ENCODE data around the gene NFYC. TPM values are rescaled to one million over a fixed set of nuclear protein-coding genes. Genes with fewer than 3 reads are reported as not detected.

NFYC gene
- polyA plus RNA-seq, 1 of the 3 experiments (the other 2 are of a cell fraction) = 72.4 TPM

DNA sequence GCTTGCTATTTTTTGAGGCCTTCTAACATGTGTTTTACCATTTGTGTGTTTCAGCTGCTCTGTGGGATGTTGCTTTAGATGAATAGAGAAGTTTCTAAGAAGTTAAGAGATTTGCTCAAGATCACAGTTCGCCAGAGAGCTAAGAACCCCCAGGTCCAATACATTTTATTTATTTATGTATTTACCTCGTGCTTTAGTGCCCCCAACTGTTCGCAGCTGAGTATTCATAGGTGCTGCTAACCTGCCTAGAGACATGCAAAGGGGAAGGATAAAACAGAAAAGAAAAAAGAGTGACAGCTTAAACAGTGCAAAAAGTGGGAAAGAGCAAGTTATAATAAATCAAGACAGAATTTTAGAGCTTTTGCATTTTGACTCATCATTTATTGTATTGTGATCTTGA, 31.1 kb downstream of the NFYC start:
- Histone ChIP-seq H3K4me1 (ENCODE audit: control insufficient read depth in 1 of 2, insufficient read depth in 2 of 2, low read depth in 1 of 2, low read length in 1 of 2) (peaks cover 0 to 3% of the 10 kb centered on the region in 2 experiments; a peak in 1 of 4 replicates), H2AFZ (ENCODE audit: low read depth) (no peak overlapping the region), H4K20me1 (ENCODE audit: insufficient read depth) (peaks cover 6% of the 10 kb centered on the region; the same call in 1 of the 2 replicates), H3K27me3 (ENCODE audit: insufficient read depth) (no peaks in the 10 kb centered on the region), H3K36me3 (replicated peaks in 1 of 2; ENCODE audit: control insufficient read depth in 1 of 2, insufficient read depth in 2 of 2, low read length in 1 of 2) (peaks cover 0 to 3% of the 10 kb centered on the region in 2 experiments), H3K79me2 (ENCODE audit: insufficient read depth) (peaks cover 92% of the 10 kb centered on the region), H3K27ac (ENCODE audit: low read depth in 2 of 2, low read length in 1 of 2) (no peak overlapping the region), H3F3A (replicated peaks; ENCODE audit: insufficient read depth) (no peaks in the 10 kb centered on the region), H3K9me2 (no peaks in the 10 kb centered on the region), H3K4me2 (no peak overlapping the region), H3K9ac (no peak overlapping the region), H3K9me3 (no peaks in the 10 kb centered on the region), H3K4me3 (ENCODE audit: low read depth in 2 of 2, low read length in 1 of 2) (no peak overlapping the region)
- 88% methylated on average over 3 of the region's 3 CpGs for WGBS (ENCODE audit: low lambda C conversion rate)
- ChIA-PET POLR2A (interaction anchor here (1.2 kb wide), 1 partner anchor 31 kb away, joined by 3 read pairs; the partner anchor contains the start of gene NFYC), CTCF (interaction anchor here (0.8 to 3.5 kb wide), 4 partner anchors 11 to 53 kb away, joined by 3 to 10 read pairs (median 4); no protein-coding TSS in a partner anchor)
- DNase-seq = no peak
- TF ChIP-seq NRF1 (IDR thresholded peaks at IDR 0.05; ENCODE audit: low read depth, low read length) = no peak
- TF ChIP-seq CHD2 (IDR thresholded peaks at IDR 0.05; ENCODE audit: low read length, partially characterized antibody) = no peak
- TF ChIP-seq EP300 (IDR thresholded peaks at IDR 0.05; ENCODE audit: borderline replicate concordance in 1 of 2, low read depth in 1 of 2, low read length in 1 of 2) = no peak
- no peak for TF ChIP-seq RCOR1 (IDR thresholded peaks at IDR 0.05; ENCODE audit: low read length)
- no peak for TF ChIP-seq FOSL2 (IDR thresholded peaks at IDR 0.05; ENCODE audit: borderline replicate concordance, low read depth)
- no peak for TF ChIP-seq YY1 (IDR thresholded peaks at IDR 0.05; ENCODE audit: low read depth)
- TF ChIP-seq FOXJ3 (CRISPR knock-in tag; IDR thresholded peaks at IDR 0.05) = no peak
- TF ChIP-seq, protein P1, sequence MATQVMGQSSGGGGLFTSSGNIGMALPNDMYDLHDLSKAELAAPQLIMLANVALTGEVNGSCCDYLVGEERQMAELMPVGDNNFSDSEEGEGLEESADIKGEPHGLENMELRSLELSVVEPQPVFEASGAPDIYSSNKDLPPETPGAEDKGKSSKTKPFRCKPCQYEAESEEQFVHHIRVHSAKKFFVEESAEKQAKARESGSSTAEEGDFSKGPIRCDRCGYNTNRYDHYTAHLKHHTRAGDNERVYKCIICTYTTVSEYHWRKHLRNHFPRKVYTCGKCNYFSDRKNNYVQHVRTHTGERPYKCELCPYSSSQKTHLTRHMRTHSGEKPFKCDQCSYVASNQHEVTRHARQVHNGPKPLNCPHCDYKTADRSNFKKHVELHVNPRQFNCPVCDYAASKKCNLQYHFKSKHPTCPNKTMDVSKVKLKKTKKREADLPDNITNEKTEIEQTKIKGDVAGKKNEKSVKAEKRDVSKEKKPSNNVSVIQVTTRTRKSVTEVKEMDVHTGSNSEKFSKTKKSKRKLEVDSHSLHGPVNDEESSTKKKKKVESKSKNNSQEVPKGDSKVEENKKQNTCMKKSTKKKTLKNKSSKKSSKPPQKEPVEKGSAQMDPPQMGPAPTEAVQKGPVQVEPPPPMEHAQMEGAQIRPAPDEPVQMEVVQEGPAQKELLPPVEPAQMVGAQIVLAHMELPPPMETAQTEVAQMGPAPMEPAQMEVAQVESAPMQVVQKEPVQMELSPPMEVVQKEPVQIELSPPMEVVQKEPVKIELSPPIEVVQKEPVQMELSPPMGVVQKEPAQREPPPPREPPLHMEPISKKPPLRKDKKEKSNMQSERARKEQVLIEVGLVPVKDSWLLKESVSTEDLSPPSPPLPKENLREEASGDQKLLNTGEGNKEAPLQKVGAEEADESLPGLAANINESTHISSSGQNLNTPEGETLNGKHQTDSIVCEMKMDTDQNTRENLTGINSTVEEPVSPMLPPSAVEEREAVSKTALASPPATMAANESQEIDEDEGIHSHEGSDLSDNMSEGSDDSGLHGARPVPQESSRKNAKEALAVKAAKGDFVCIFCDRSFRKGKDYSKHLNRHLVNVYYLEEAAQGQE (IDR thresholded peaks at IDR 0.05; ENCODE audit: low read depth, low read length) = no peak
- no peak for TF ChIP-seq SMC3 (IDR thresholded peaks at IDR 0.05; ENCODE audit: low read depth, low read length)
- no peak for TF ChIP-seq RFX5 (IDR thresholded peaks at IDR 0.05; ENCODE audit: low read length)
- TF ChIP-seq SIN3A (IDR thresholded peaks at IDR 0.05; ENCODE audit: borderline replicate concordance, low read depth, low read length) = no peak
- no peak for TF ChIP-seq RAD21 (IDR thresholded peaks at IDR 0.05; ENCODE audit: low read length)
- TF ChIP-seq NFIC (IDR thresholded peaks at IDR 0.05; ENCODE audit: borderline replicate concordance) = no peak
- no peak; the same call in 1 of the 2 replicates for TF ChIP-seq CTCF (IDR thresholded peaks at IDR 0.05)

Measured in SK-N-SH (cell line).